Measurements from ENCODE around the gene WNT1.

The WNT1 gene

DNA sequence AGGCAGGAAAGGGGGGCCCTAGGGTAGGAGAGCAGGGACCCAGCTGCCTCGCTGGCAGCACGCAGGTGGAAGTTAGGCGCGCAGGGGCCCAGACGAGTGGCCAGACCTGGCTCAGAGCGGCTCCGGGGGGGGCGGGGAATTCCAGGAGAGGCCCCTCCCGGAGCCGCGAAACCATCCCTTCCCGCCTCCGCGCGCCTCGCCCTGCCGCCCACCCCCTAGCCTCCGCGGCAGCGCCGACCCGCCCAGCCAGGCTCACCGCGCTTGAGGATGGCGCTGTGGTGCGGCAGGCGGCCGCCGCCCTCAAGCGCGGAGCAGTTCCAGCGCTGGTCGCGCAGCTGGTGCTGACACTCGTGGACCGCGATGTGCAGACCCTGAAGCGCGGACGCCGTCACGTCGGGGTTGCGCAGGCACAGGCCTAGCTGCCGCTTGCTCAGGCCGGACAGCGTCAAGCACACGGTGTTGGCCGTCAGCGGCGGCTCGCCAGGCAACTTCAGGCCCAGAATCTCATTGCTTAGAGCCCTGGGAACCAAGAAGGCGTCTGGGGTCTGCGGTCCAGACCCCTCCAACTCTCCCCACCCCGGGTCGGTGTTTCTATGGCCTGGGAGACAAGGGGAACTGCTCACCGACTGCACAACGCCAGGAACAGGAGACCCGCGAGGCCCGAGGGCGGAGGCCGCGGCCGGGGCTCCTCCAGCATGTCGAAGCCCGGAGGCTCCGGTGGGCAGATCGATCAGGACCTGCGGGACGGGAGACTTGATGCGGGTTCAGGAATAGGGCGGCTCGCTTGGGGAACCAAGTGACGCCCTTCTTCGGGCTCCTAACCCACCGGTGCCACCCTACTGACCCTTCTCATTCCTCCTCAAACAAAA is 8.1 kb upstream of the WNT1 start:
- Mint-ChIP-seq H3K27ac (no peak overlapping the region), H3K27me3 (ENCODE audit: low read depth) (peaks cover 69% of the 10 kb centered on the region), H3K36me3 (ENCODE audit: low read depth) (no peaks in the 10 kb centered on the region), H3K4me3 (no peak overlapping the region), H3K4me1 (ENCODE audit: low read depth) (peaks cover 14% of the 10 kb centered on the region), H3K9me3 (no peaks in the 10 kb centered on the region)
- peak; percentile 29 for DNase-seq (ENCODE audit: low spot score)

DNA sequence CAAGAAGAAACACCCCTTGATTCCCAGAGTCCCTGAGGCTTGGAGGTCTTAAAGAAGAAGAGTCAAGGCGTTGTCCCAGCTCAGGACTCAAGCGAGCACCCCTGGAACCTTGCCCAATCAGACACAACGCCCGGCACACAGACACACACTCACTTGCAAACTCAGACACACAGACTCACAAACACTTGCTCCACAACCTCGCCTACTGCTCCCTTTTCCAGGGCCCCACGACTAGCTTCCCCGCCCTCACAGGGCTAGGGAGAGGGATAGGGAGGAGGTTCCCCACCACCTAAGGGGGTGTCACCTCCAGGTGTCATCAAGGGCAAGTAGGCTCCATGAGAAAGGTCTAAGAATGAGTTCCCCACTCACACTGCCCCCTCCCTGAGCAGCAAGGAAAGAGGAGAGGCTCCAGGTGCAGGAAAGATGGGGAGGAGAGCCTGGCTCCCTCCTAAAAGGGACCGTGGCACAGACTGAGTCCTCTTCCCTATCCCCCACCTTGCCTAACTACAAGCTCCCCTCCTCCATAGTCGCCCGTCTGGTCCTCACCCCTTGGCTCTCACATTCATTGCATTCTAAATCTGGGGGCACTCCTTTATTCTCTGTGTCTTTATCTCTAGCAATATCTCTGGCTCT is 7.3 kb upstream of the WNT1 start:
- Mint-ChIP-seq H3K4me3 (peak overlapping the region; percentile 38), H3K27ac (no peak overlapping the region), H3K27me3 (ENCODE audit: low read depth) (peaks cover 69% of the 10 kb centered on the region), H3K9me3 (no peaks in the 10 kb centered on the region), H3K36me3 (ENCODE audit: low read depth) (no peaks in the 10 kb centered on the region), H3K4me1 (ENCODE audit: low read depth) (peaks cover 14% of the 10 kb centered on the region)
- DNase-seq (ENCODE audit: low spot score), result no peak

DNA sequence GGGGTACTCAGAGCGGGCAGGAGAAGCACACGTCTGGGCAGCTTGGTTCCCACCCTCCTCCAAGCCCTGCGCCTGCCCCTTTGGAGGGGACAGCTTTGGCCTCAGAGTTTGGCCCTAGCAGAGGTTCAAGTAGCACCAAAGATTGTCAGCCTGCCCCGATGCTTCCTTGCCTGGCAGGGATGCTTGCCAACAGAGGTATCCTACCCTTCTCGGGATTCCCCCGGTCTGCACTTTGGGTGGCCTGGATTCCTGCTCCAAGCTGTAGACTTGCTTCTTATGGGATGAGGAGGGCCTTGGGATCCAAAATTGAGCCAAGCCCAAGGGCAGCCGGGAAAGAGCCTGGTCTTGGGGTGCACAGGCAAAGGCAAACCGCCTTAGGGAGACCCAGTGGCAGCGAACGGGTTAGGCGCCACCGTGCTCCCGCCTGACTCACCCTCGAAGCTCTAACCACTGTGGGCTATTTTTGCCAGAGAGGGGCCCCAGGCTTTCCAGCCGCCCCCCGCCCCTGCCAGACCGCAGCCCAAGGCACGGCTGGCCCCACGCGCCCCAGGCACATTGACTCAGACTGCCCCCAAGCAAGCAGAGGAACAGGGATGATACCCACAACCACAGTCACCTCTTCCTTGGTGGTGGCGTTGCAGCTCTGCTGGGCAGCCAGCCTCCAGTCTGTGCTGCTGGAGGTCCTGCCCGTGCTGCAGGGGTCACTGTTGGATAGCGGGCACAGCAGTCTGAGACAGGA is 5.7 kb upstream of the WNT1 start:
- H3K27ac Mint-ChIP-seq, result no peak overlapping the region
- H3K4me3 Mint-ChIP-seq, result peak overlapping the region; percentile 78
- no peaks in the 10 kb centered on the region for H3K36me3 Mint-ChIP-seq (ENCODE audit: low read depth)
- peaks cover 84% of the 10 kb centered on the region for H3K27me3 Mint-ChIP-seq (ENCODE audit: low read depth)
- peaks cover 17% of the 10 kb centered on the region for H3K4me1 Mint-ChIP-seq (ENCODE audit: low read depth)
- H3K9me3 Mint-ChIP-seq, result no peaks in the 10 kb centered on the region
- peak; percentile 70 for DNase-seq (ENCODE audit: low spot score)

DNA sequence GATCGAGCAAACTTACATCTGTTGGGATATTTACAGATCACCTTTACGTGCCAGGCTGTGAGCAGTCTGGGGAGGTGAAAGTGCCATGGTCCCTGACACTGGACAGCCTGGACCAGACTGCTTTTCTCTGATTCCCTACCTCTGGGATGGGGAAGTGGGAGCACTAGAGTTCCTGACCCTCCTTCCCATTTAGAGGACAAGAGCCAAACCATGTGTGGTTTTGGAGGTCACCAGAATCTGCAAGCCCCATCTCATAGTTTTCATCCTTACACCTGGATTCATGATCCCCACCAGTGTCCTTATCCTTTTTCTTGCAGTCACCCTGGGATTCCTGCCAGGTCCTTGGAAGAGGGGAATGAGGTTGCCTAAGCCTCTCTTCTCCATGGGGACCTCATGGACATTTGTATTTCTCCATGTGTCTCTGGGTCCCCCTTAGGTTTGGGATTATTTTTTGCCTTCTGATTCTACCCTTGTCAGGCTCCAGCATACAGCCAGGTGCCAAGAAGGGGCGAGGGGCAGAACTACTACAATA is 5.1 kb upstream of the WNT1 start:
- Mint-ChIP-seq H3K4me3 (no peak overlapping the region), H3K36me3 (ENCODE audit: low read depth) (no peaks in the 10 kb centered on the region), H3K9me3 (no peaks in the 10 kb centered on the region), H3K4me1 (ENCODE audit: low read depth) (peaks cover 22% of the 10 kb centered on the region), H3K27me3 (ENCODE audit: low read depth) (peaks cover 90% of the 10 kb centered on the region), H3K27ac (no peak overlapping the region)
- no peak for DNase-seq (ENCODE audit: low spot score)

DNA sequence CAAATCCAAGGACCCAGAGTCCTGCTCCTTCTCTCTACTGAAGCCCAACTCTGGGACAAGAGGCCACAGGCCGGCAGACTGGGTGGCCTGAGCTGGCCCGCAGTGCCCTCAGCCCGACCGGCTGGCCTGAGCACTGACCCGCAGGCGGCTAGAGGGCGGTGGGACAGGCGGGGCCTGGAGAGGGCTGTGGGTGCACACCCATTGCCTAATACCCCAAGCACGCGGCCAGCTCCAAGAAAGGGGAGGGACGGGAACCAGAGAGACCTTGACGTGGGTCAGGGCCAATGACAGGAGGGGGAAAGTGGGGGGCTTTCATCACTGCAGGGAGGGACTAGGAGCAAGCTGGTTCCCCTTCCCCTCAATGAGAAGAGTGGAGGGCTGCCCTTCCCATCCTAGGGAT is 4.6 kb upstream of the WNT1 start:
- H3K27me3 Mint-ChIP-seq (ENCODE audit: low read depth), result peaks cover 88% of the 10 kb centered on the region
- H3K9me3 Mint-ChIP-seq, result no peaks in the 10 kb centered on the region
- peaks cover 22% of the 10 kb centered on the region for H3K4me1 Mint-ChIP-seq (ENCODE audit: low read depth)
- no peak overlapping the region for H3K27ac Mint-ChIP-seq
- H3K36me3 Mint-ChIP-seq (ENCODE audit: low read depth), result no peaks in the 10 kb centered on the region
- H3K4me3 Mint-ChIP-seq, result no peak overlapping the region
- no peak for DNase-seq (ENCODE audit: low spot score)

DNA sequence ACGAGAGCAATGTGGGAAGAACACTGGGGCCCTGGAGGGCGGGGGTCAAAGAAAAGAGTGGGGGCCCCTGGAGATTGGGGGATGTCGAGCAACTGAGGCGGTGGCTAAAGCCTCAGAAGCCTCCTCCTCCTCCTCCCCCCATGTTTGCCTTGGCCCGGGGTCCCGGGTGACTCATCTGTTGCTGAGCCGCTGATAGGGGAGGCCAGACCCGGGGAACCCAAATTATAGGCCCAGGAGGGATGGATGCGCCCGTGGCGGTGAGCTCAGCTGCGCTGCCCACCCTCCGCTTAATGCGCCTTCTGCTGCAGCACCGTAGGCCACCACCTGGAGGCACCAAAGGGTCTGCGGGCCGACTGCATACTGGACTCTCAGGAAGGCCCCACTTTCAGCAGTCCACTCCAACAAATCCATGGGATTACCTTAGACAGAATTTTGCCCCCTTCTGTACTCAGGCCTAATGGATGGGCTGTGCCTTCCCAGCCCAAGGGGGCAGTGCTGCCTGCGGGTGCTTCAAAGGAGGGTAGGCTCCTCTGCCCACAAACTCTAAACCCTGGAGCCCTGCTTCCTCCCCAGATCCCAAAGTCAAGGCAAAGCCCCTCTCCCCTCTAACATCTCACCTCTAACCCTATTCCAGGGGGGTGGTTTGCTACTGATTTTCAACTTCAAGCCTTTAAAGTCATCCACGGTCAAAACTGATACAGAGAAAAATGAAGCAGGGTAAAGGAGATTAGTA is 4.0 kb upstream of the WNT1 start:
- Mint-ChIP-seq H3K4me1 (ENCODE audit: low read depth) (peaks cover 25% of the 10 kb centered on the region), H3K4me3 (no peak overlapping the region), H3K36me3 (ENCODE audit: low read depth) (no peaks in the 10 kb centered on the region), H3K27me3 (ENCODE audit: low read depth) (peaks cover 88% of the 10 kb centered on the region), H3K9me3 (no peaks in the 10 kb centered on the region), H3K27ac (no peak overlapping the region)
- DNase-seq (ENCODE audit: low spot score), result no peak

DNA sequence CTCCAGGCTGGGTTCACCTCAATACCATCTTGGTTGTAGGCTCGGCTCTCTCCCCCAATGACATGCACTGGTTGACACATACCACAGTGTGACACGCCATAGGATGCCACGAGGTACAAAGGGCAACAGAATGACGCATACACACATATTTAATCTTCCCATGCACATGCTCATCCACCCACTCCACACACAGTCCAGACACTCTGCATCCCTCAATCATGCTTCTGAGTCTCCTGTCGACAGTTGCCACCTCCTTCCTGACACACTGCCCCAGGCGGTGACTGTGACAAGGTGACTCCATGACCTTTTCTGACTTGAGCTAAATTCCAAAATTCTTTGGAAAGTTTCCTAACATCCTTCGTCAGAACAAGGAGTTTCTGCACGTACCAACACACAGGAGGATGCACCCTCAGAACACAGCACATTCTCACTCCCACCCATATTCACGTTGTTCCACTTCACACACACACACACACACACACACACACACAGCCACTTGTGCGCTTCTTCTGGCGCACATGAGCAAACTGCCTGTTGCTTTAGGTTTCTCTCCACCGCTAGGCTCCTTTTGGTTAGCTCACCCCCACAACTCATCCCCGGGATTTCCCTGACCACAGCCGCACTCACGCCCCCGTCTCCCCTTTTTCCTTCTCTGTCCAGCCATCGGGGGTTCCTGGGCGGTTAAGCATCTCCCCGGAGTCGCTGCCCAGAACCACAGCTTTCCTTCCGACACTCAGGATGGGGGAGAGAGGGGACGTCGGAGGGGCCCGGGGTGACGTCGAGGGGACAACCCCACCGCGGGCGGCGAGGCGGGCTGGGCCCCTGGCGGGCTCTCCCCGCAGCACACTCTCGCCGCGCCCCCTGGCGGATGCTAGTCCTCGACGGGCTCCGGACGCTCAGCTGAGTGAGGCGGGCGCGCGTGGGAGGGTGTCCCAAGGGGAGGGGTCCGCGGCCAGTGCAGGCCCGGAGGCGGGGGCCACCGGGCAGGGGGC is 536 bp upstream of the WNT1 start:
- Mint-ChIP-seq H3K4me3 (peak overlapping the region; percentile 46), H3K4me1 (ENCODE audit: low read depth) (peaks cover 44% of the 10 kb centered on the region), H3K27ac (peak overlapping the region; percentile 32), H3K36me3 (ENCODE audit: low read depth) (no peaks in the 10 kb centered on the region), H3K27me3 (ENCODE audit: low read depth) (peaks cover 90% of the 10 kb centered on the region), H3K9me3 (no peaks in the 10 kb centered on the region)
- peak; percentile 82 for DNase-seq (ENCODE audit: low spot score)

DNA sequence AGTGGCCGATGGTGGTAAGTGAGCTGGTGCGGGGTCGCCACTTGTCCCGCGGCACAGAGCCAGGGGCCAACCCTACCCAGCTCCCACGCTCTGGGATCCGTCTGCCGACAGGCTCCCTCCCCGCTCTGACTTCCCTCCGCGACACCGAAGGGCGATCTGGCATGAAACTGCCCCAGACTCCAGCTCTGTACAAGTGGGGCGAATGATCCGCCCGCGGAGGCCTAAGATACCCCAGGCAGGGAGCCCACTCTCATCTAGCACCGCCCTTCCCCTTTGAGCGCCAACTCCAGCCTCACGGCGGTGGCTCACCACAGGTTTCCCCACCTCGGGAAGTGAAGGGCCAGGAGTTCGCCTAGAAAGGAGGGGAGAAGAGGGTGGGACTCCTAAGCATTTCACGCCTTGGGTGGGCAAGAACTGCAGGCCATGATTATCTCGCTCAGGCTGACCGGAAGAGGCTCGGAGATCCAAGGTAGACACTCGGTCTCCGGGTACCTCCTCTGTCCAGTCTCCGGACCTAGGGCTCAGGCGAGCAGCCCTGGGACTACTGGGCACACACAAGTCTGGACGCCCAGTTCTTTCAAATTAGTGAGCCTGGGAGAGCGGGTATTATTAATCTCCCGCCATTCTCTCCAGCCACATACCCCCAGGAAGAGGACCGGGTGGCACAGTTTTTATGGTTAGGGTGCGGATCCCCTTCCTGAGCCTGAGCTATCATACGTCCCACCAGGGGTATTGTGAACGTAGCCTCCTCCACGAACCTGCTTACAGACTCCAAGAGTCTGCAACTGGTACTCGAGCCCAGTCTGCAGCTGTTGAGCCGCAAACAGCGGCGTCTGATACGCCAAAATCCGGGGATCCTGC is 849 bp downstream of the WNT1 start:
- Mint-ChIP-seq H3K9me3 (no peaks in the 10 kb centered on the region), H3K27ac (no peak overlapping the region), H3K27me3 (ENCODE audit: low read depth) (peaks cover 90% of the 10 kb centered on the region), H3K36me3 (ENCODE audit: low read depth) (no peaks in the 10 kb centered on the region), H3K4me1 (ENCODE audit: low read depth) (peaks cover 43% of the 10 kb centered on the region), H3K4me3 (peak overlapping the region; percentile 79)
- no peak for DNase-seq (ENCODE audit: low spot score)

DNA sequence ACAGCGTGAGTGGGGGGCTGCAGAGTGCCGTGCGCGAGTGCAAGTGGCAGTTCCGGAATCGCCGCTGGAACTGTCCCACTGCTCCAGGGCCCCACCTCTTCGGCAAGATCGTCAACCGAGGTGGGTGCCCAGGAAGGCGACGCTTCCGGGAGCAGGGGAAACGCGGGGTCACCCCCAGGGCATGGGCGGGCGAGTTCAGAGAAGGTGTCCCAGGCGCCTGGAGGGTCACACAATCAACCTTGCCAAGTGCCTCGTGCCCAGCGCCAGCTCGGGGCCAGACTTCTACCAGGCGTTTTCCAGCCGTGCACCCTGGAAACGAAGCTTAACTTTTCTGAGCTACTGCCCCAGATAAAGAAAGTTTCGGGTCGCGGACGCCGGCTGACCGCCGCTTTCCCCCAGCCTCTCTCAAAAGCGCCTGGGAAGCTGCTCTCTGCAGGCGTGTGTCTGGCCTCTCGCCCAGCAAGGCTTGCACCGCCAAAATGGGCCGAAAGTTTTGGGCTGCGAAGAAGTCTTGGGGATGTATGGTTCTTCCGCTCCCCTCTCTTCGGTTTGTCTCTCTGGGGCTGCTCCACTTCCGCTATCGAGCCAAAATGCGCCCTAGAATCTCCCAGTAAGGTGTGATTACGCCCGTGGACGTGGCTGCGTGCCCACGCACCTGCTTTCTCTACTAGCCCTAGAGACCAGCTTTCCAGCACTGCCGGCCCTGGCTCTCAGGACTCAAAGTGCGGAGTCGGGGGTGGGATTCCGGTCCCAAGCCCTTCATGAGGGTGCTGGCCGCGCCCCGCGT is 1.7 kb downstream of the WNT1 start:
- Mint-ChIP-seq H3K36me3 (ENCODE audit: low read depth) (no peaks in the 10 kb centered on the region), H3K27me3 (ENCODE audit: low read depth) (peaks cover 88% of the 10 kb centered on the region), H3K4me1 (ENCODE audit: low read depth) (peaks cover 43% of the 10 kb centered on the region), H3K27ac (peak overlapping the region; percentile 20), H3K9me3 (no peaks in the 10 kb centered on the region), H3K4me3 (peak overlapping the region; percentile 79)
- no peak for DNase-seq (ENCODE audit: low spot score)

DNA sequence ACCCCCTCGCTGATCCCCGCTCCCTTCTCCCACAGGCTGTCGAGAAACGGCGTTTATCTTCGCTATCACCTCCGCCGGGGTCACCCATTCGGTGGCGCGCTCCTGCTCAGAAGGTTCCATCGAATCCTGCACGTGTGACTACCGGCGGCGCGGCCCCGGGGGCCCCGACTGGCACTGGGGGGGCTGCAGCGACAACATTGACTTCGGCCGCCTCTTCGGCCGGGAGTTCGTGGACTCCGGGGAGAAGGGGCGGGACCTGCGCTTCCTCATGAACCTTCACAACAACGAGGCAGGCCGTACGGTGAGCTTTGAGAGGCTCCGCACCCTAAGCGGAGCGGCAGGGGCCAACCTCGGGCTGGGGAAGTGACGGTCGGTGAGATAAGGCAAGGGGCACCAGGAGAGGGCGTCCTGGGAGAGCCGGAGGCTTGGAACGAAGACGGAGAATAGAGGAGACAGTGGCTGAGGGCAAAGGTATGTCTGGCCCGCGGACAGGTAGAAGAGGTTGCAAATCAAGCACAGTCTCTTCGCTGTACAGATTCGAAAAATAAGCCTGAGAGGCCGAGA is 2.3 kb downstream of the WNT1 start:
- no peak for DNase-seq (ENCODE audit: low spot score)
- Mint-ChIP-seq H3K9me3 (no peaks in the 10 kb centered on the region), H3K27me3 (ENCODE audit: low read depth) (peaks cover 90% of the 10 kb centered on the region), H3K36me3 (ENCODE audit: low read depth) (no peaks in the 10 kb centered on the region), H3K27ac (peak overlapping the region; percentile 75), H3K4me3 (peak overlapping the region; percentile 79), H3K4me1 (ENCODE audit: low read depth) (peaks cover 43% of the 10 kb centered on the region)
